SK-N-DZ (cell line): ENCODE measurements around the gene ERCC6L.
"Not testable (repeated sequence)": the region's sequence is repeated elsewhere in the genome, so short reads cannot be mapped to it uniquely, and the experiment has no call there.

Experiments
- DNase-seq: peaks from one replicate; pipeline ENCODE4 v3.0.0-alpha.2; 2015; ENCODE audit warnings: low spot score

Gene ERCC6L

GRCh38 chrX:72253686-72254085 lies 14.9 kb upstream of the ERCC6L start:
- DNase-seq: no peak

GRCh38 chrX:72247206-72247942 lies 8.5 kb upstream of the ERCC6L start:
- no peak for DNase-seq

- DNase-seq: peak; percentile 69
Observed at GRCh38 chrX:72245461-72246089, 6.7 kb upstream of the ERCC6L start.

GRCh38 chrX:72243472-72243871 lies 4.6 kb upstream of the ERCC6L start:
- no peak for DNase-seq

GRCh38 chrX:72240976-72241375 lies 2.1 kb upstream of the ERCC6L start:
- DNase-seq: no peak

- DNase-seq: no peak
Observed at GRCh38 chrX:72238183-72238582, 644 bp downstream of the ERCC6L start.

GRCh38 chrX:72236841-72237240 lies 2.0 kb downstream of the ERCC6L start:
- DNase-seq: no peak

GRCh38 chrX:72230290-72230689 lies 8.5 kb downstream of the ERCC6L start:
- no peak for DNase-seq

GRCh38 chrX:72220375-72220774 lies 18.5 kb downstream of the ERCC6L start:
- not testable (repeated sequence) for DNase-seq

GRCh38 chrX:72216973-72217372 lies 21.9 kb downstream of the ERCC6L start:
- no peak for DNase-seq

- DNase-seq: no peak
Observed at GRCh38 chrX:72208126-72208800, 30.6 kb downstream of the ERCC6L start.

- no peak for DNase-seq
Observed at GRCh38 chrX:72207366-72207765, 31.5 kb downstream of the ERCC6L start.

- no peak for DNase-seq
Observed at GRCh38 chrX:72205706-72206105, 33.1 kb downstream of the ERCC6L start.

GRCh38 chrX:72203421-72203820 lies 35.4 kb downstream of the ERCC6L start:
- no peak for DNase-seq

GRCh38 chrX:72202792-72203401 lies 35.9 kb downstream of the ERCC6L start:
- no peak for DNase-seq

- no peak for DNase-seq
Observed at GRCh38 chrX:72201836-72202536, 36.8 kb downstream of the ERCC6L start.

- DNase-seq: no peak
Observed at GRCh38 chrX:72182924-72183323, 55.9 kb downstream of the ERCC6L start.

GRCh38 chrX:72181178-72182125 lies 57.4 kb downstream of the ERCC6L start, which contains the start of gene PIN4:
Gene PIN4, plus strand, starts transcription at chrX:72181757. Its CDS starts 29 bp downstream, at chrX:72181786.
- DNase-seq: peak; percentile 99

- DNase-seq: no peak
Observed at GRCh38 chrX:72180539-72180938, 58.3 kb downstream of the ERCC6L start.

- no peak for DNase-seq
Observed at GRCh38 chrX:72176981-72177380, 61.8 kb downstream of the ERCC6L start.
